ENCODE data around the gene CCM2L. TPM values are rescaled to one million over a fixed set of nuclear protein-coding genes. Genes with fewer than 3 reads are reported as not detected.

Gene CCM2L
- total and polyA plus RNA-seq, 2 of the 8 experiments (the other 6 are each of a cell fraction or from before 2014, with no cell fraction given), result 5.5 to 15.8 TPM

GRCh38 chr20:31974951-31975487, 35.2 kb upstream of the CCM2L start (continued):
- TF ChIP-seq CHD7 (IDR thresholded peaks at IDR 0.05; ENCODE audit: insufficient replicate concordance, low read length) (no peak), NANOG (IDR thresholded peaks at IDR 0.05; ENCODE audit: insufficient read depth, low read depth, low read length, poor library complexity, severe bottlenecking) (no peak), TCF12 (IDR thresholded peaks at IDR 0.05; ENCODE audit: low read depth, low read length) (0 out of 2 replicates have a peak, but pooled peaks have one; percentile 53), TAF1 (IDR thresholded peaks at IDR 0.05; ENCODE audit: low read depth, low read length) (peak; percentile 42), SP1 (IDR thresholded peaks at IDR 0.05; ENCODE audit: low read depth, low read length) (peak; percentile 74), MAFK (IDR thresholded peaks at IDR 0.05; ENCODE audit: low read depth, low read length) (no peak), SRF (IDR thresholded peaks at IDR 0.05; ENCODE audit: low read depth, low read length) (no peak)
